ENCODE results near the gene SCGB3A2.

SCGB3A2 gene

GRCh38 chr5:147927901-147928300, 49.4 kb downstream of the SCGB3A2 start:
- no peak for DNase-seq (ENCODE audit: low spot score)
- in situ Hi-C loops (cut with MboI; ENCODE audit: low pct_unique_long_range_greater_than_20kb, low sequenced_read_pairs, unreplicated experiment), result no loop called here
- no peak for TF ChIP-seq CTCF (IDR thresholded peaks at IDR 0.05; ENCODE audit: extremely low read depth, insufficient read depth, missing control alignments)

- DNase-seq (ENCODE audit: low spot score), result no peak
- no peak for TF ChIP-seq CTCF (IDR thresholded peaks at IDR 0.05; ENCODE audit: extremely low read depth, insufficient read depth, missing control alignments)
- in situ Hi-C loops (cut with MboI; ENCODE audit: low pct_unique_long_range_greater_than_20kb, low sequenced_read_pairs, unreplicated experiment), result no loop called here
Observed at GRCh38 chr5:147930769-147931168, 52.3 kb downstream of the SCGB3A2 start.

Measured in GM13977 (cell line).